Measurements from ENCODE around the gene GPR161.

- no peak for TF ChIP-seq MEF2A (IDR thresholded peaks at IDR 0.05; ENCODE audit: insufficient read depth, low read depth, low read length)
- no peak for TF ChIP-seq CTCF (IDR thresholded peaks at IDR 0.05 in 2 of 3, conservative IDR thresholded peaks at IDR 0.05 in 1 of 3; ENCODE audit: control insufficient read depth in 2 of 3, extremely low read depth in 1 of 3, insufficient read depth in 1 of 3, low read depth in 3 of 3, low read length in 3 of 3)
- no peak for TF ChIP-seq ATF2 (IDR thresholded peaks at IDR 0.05; ENCODE audit: low read length)
- no peak for TF ChIP-seq SMAD1 (IDR thresholded peaks at IDR 0.05; ENCODE audit: low read depth, partially characterized antibody)
Measured at GRCh38 chr1:168087696-168088095, 49.0 kb downstream of the GPR161 start.
